Bone marrow (tissue), 2 donors: ENCODE data around the gene VWA3B.
A peak's percentile ranks its signal among the peaks of the same experiment; 100 is the strongest.
"Not testable (repeated sequence)": the region's sequence is repeated elsewhere in the genome, so short reads cannot be mapped to it uniquely, and the experiment has no call there.

Experiments
- DNase-seq, 2 donors: peaks; one replicate each; lab custom pipeline; 2025; lab: John Stamatoyannopoulos, UW

VWA3B gene

GRCh38 chr2:98253461-98254070, 166.6 kb downstream of the VWA3B start:
- DNase-seq = no peak

- no peak for DNase-seq
Measured at GRCh38 chr2:98254504-98255059, 167.6 kb downstream of the VWA3B start.

GRCh38 chr2:98258906-98259305, 171.9 kb downstream of the VWA3B start:
- DNase-seq = no peak

GRCh38 chr2:98263362-98263761, 176.4 kb downstream of the VWA3B start:
- DNase-seq = no peak

GRCh38 chr2:98268225-98268624, 181.3 kb downstream of the VWA3B start:
- DNase-seq = not testable (repeated sequence)

GRCh38 chr2:98269274-98269673, 182.3 kb downstream of the VWA3B start:
- peak in 1 of 2 donors; percentile 40 for DNase-seq

GRCh38 chr2:98269830-98270229, 182.9 kb downstream of the VWA3B start:
- DNase-seq = no peak

- DNase-seq = no peak
Measured at GRCh38 chr2:98277162-98277859, 190.3 kb downstream of the VWA3B start.

- DNase-seq = no peak
Measured at GRCh38 chr2:98278074-98278473, 191.1 kb downstream of the VWA3B start.

- no peak for DNase-seq
Measured at GRCh38 chr2:98280376-98281102, 193.6 kb downstream of the VWA3B start.

GRCh38 chr2:98281607-98282006, 194.6 kb downstream of the VWA3B start:
- DNase-seq = no peak

- DNase-seq = no peak
Measured at GRCh38 chr2:98282109-98282508, 195.1 kb downstream of the VWA3B start.

GRCh38 chr2:98293030-98293429, 206.1 kb downstream of the VWA3B start:
- no peak for DNase-seq

- no peak for DNase-seq
Measured at GRCh38 chr2:98293931-98294687, 207.1 kb downstream of the VWA3B start.

- no peak for DNase-seq
Measured at GRCh38 chr2:98294711-98295110, 207.7 kb downstream of the VWA3B start.

GRCh38 chr2:98295275-98295674, 208.3 kb downstream of the VWA3B start:
- DNase-seq = no peak

GRCh38 chr2:98295721-98296414, 208.9 kb downstream of the VWA3B start:
- DNase-seq = no peak

- DNase-seq = no peak
Measured at GRCh38 chr2:98296440-98296839, 209.5 kb downstream of the VWA3B start.

- no peak for DNase-seq
Measured at GRCh38 chr2:98297817-98298682, 211.1 kb downstream of the VWA3B start.

GRCh38 chr2:98298683-98299164, 211.8 kb downstream of the VWA3B start:
- no peak for DNase-seq
